ENCODE data around the gene LSR. TPM values are rescaled to one million over a fixed set of nuclear protein-coding genes. Genes with fewer than 3 reads are reported as not detected.
A peak's percentile ranks its signal among the peaks of the same experiment; 100 is the strongest.

LSR gene
- total and polyA plus RNA-seq, 2 donors from 2014 or later, result 37.9 to 87.2 TPM

DNA sequence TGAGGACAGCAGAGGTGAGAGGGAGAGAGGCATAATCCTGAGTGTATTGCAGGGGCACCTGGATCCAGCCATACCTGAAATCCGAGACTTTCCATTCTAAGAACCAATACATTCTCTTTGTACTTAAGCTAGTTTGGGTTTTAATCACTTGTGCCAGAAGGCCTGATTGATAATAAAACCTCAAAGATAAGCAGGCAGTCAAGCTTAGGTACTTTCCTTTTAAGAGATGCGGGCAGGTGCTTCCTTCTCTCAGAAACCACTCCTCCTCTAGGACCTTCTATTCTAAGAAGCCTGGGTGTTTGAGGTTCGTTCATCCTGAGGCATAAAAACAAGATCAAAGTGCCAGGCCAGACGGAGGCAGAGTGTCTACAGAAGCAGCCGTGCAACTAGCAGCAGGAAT, 42.4 kb upstream of the LSR start:
- intact Hi-C loops (cut with DNase I), result no loop called here
- FAIRE-seq, result no peak
- Histone ChIP-seq H3K9me3 (ENCODE audit: control insufficient read depth in 2 of 3, insufficient read depth in 1 of 3, low read length in 3 of 3) (no peaks in the 10 kb centered on the region), H3K4me1 (ENCODE audit: control insufficient read depth in 2 of 3, insufficient read depth in 2 of 3, low read depth in 1 of 3, low read length in 3 of 3) (no peaks in the 10 kb centered on the region), H3K27me3 (ENCODE audit: control insufficient read depth, insufficient read depth, low read length) (no peaks in the 10 kb centered on the region), H3K36me3 (ENCODE audit: control insufficient read depth in 2 of 3, insufficient read depth in 3 of 3, low read length in 3 of 3) (no peaks in the 10 kb centered on the region), H3K9ac (ENCODE audit: low read length in 3 of 3) (no peak overlapping the region), H3K4me3 (ENCODE audit: low read length in 3 of 3) (no peak overlapping the region), H3K27ac (ENCODE audit: low read depth in 2 of 2, low read length in 2 of 2) (peak overlapping the region in 1 of 2 donors; percentile 6)
- TF ChIP-seq, protein P1, sequence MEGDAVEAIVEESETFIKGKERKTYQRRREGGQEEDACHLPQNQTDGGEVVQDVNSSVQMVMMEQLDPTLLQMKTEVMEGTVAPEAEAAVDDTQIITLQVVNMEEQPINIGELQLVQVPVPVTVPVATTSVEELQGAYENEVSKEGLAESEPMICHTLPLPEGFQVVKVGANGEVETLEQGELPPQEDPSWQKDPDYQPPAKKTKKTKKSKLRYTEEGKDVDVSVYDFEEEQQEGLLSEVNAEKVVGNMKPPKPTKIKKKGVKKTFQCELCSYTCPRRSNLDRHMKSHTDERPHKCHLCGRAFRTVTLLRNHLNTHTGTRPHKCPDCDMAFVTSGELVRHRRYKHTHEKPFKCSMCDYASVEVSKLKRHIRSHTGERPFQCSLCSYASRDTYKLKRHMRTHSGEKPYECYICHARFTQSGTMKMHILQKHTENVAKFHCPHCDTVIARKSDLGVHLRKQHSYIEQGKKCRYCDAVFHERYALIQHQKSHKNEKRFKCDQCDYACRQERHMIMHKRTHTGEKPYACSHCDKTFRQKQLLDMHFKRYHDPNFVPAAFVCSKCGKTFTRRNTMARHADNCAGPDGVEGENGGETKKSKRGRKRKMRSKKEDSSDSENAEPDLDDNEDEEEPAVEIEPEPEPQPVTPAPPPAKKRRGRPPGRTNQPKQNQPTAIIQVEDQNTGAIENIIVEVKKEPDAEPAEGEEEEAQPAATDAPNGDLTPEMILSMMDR (IDR thresholded peaks at IDR 0.05; ENCODE audit: borderline replicate concordance, extremely low read depth, insufficient read depth), result no peak
- DNase-seq, result no peak

DNA sequence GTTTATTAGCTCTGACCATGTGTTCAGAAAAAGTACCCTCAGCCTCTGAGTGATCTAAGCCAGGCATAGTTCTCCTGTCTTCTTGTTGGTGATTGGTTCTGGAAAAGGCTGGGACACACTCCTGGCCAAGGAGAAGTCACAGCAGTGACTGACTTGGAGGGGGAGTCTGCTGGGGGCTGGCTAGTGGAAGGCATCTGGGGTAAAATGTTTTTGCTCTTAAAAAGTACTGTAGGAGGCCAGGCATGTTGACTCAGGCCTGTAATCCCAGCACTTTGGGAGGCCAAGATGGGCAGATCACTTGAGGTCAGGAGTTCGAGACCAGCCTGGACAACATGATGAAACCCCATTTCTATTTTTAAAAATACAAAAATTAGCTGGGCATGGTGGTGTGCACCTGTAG, 41.9 kb upstream of the LSR start:
- no peaks in the 10 kb centered on the region for H3K4me1 ChIP-seq (ENCODE audit: control insufficient read depth in 2 of 3, insufficient read depth in 2 of 3, low read depth in 1 of 3, low read length in 3 of 3)
- no peak for DNase-seq
- no peak for FAIRE-seq
- H3K36me3 ChIP-seq (ENCODE audit: control insufficient read depth in 2 of 3, insufficient read depth in 3 of 3, low read length in 3 of 3), result no peaks in the 10 kb centered on the region
- no peak overlapping the region for H3K4me3 ChIP-seq (ENCODE audit: low read length in 3 of 3)
- H3K9me3 ChIP-seq (ENCODE audit: control insufficient read depth in 2 of 3, insufficient read depth in 1 of 3, low read length in 3 of 3), result no peaks in the 10 kb centered on the region
- intact Hi-C loops (cut with DNase I), result no loop called here
- H3K27me3 ChIP-seq (ENCODE audit: control insufficient read depth, insufficient read depth, low read length), result no peaks in the 10 kb centered on the region
- H3K27ac ChIP-seq (ENCODE audit: low read depth in 2 of 2, low read length in 2 of 2), result peak overlapping the region in 1 of 2 donors; percentile 6
- H3K9ac ChIP-seq (ENCODE audit: low read length in 3 of 3), result no peak overlapping the region
- TF ChIP-seq, protein P1 (IDR thresholded peaks at IDR 0.05; ENCODE audit: borderline replicate concordance, extremely low read depth, insufficient read depth), result no peak

GRCh38 chr19:35207391-35207871, 41.4 kb upstream of the LSR start:
- Histone ChIP-seq H3K4me3 (ENCODE audit: low read length in 3 of 3) (no peak overlapping the region), H3K27ac (ENCODE audit: low read depth in 2 of 2, low read length in 2 of 2) (no peak overlapping the region), H3K36me3 (ENCODE audit: control insufficient read depth in 2 of 3, insufficient read depth in 3 of 3, low read length in 3 of 3) (no peaks in the 10 kb centered on the region), H3K9ac (ENCODE audit: low read length in 3 of 3) (no peak overlapping the region), H3K9me3 (ENCODE audit: control insufficient read depth in 2 of 3, insufficient read depth in 1 of 3, low read length in 3 of 3) (no peaks in the 10 kb centered on the region), H3K27me3 (ENCODE audit: control insufficient read depth, insufficient read depth, low read length) (no peaks in the 10 kb centered on the region), H3K4me1 (ENCODE audit: control insufficient read depth in 2 of 3, insufficient read depth in 2 of 3, low read depth in 1 of 3, low read length in 3 of 3) (no peaks in the 10 kb centered on the region)
- FAIRE-seq, result no peak
- TF ChIP-seq, protein P1 (IDR thresholded peaks at IDR 0.05; ENCODE audit: borderline replicate concordance, extremely low read depth, insufficient read depth), result no peak
- DNase-seq, result no peak
- intact Hi-C loops (cut with DNase I), result no loop called here

GRCh38 chr19:35208121-35208520, 40.7 kb upstream of the LSR start:
- H3K27me3 ChIP-seq (ENCODE audit: control insufficient read depth, insufficient read depth, low read length), result no peaks in the 10 kb centered on the region
- H3K9ac ChIP-seq (ENCODE audit: low read length in 3 of 3), result no peak overlapping the region
- no peaks in the 10 kb centered on the region for H3K4me1 ChIP-seq (ENCODE audit: control insufficient read depth in 2 of 3, insufficient read depth in 2 of 3, low read depth in 1 of 3, low read length in 3 of 3)
- FAIRE-seq, result no peak
- intact Hi-C loops (cut with DNase I), result no loop called here
- H3K27ac ChIP-seq (ENCODE audit: low read depth in 2 of 2, low read length in 2 of 2), result no peak overlapping the region
- no peak for DNase-seq
- TF ChIP-seq, protein P1 (IDR thresholded peaks at IDR 0.05; ENCODE audit: borderline replicate concordance, extremely low read depth, insufficient read depth), result no peak
- no peaks in the 10 kb centered on the region for H3K9me3 ChIP-seq (ENCODE audit: control insufficient read depth in 2 of 3, insufficient read depth in 1 of 3, low read length in 3 of 3)
- no peak overlapping the region for H3K4me3 ChIP-seq (ENCODE audit: low read length in 3 of 3)
- no peaks in the 10 kb centered on the region for H3K36me3 ChIP-seq (ENCODE audit: control insufficient read depth in 2 of 3, insufficient read depth in 3 of 3, low read length in 3 of 3)
